HEK293 (cell line): ENCODE measurements around the gene FLVCR1.

ENCODE experiments used
- CTCF ChIA-PET: fragments of 350-600 bp; formaldehyde crosslinking; extraction: SDS; loops from one replicate; lab custom pipeline; 2021; ENCODE audit warnings: antibody characterized with exemption; lab: Yijun Ruan, JAX
- POLR2A ChIA-PET: fragments of 300-600 bp; formaldehyde crosslinking; extraction: SDS; loops from one replicate; lab custom pipeline; 2020; ENCODE audit warnings: antibody characterized with exemption, inconsistent platforms; lab: Yijun Ruan, JAX
- H3K27ac ChIP-seq: fragments of 200-500 bp; sonication (Bioruptor generic); 2 replicates; pipeline ENCODE4 v1.5.1; 2014; ENCODE audit warnings: low read depth, low read length, control low read depth, inconsistent platforms; ENCODE audit errors: extremely low read depth
- H3K36me3 ChIP-seq, 2 experiments: fragments of 200-500 bp in 1 of 2; sonication (Bioruptor generic) in 1 of 2; 1 replicate in 1 of 2; 2 replicates in 1 of 2; pipeline ENCODE4 v1.5.1; 2014 to 2017; ENCODE audit warnings: inconsistent platforms in 2 of 2, low read length in 2 of 2; ENCODE audit not compliant: control insufficient read depth in 2 of 2, insufficient read depth in 1 of 2
- H3K4me1 ChIP-seq: fragments of 200-500 bp; sonication (Bioruptor generic); 2 replicates; pipeline ENCODE4 v1.5.1; 2014; ENCODE audit warnings: mild to moderate bottlenecking, low read length, inconsistent platforms; ENCODE audit not compliant: control insufficient read depth, insufficient read depth
- H3K4me3 ChIP-seq: 2 replicates; pipeline ENCODE4 v1.5.1; 2011; ENCODE audit warnings: low read depth, mild to moderate bottlenecking, control low read depth, low read length, moderate library complexity
- H3K9me3 ChIP-seq: fragments of 200-500 bp; sonication (Bioruptor generic); 2 replicates; pipeline ENCODE4 v1.5.1; 2014; ENCODE audit warnings: low read depth, low read length, inconsistent platforms; ENCODE audit not compliant: control insufficient read depth, insufficient read depth
- GLIS1 ChIP-seq: fragments of 450-650 bp; formaldehyde crosslinking; IDR thresholded peaks from 2 replicates; pipeline ENCODE4 v1.5.1; 2016; ENCODE audit warnings: missing biosample characterization, missing genetic modification characterization
- HOXA7 ChIP-seq: sonication (generic); formaldehyde crosslinking; IDR thresholded peaks from 2 replicates; pipeline ENCODE4 v1.8.1; 2022; ENCODE audit warnings: missing genetic modification reagents, borderline replicate concordance
- KLF8 ChIP-seq: fragments of 450-650 bp; formaldehyde crosslinking; IDR thresholded peaks from 2 replicates; pipeline ENCODE4 v1.5.1; 2016; ENCODE audit warnings: missing biosample characterization, missing genetic modification characterization
- PRDM1 ChIP-seq: fragments of 450-650 bp; formaldehyde crosslinking; IDR thresholded peaks from 2 replicates; pipeline ENCODE4; 2016; ENCODE audit warnings: missing biosample characterization, missing genetic modification characterization
- SCRT1 ChIP-seq: fragments of 450-650 bp; formaldehyde crosslinking; IDR thresholded peaks from 2 replicates; pipeline ENCODE4 v1.5.1; 2016; ENCODE audit warnings: missing biosample characterization, missing genetic modification characterization, borderline replicate concordance
- SP2 ChIP-seq: fragments of 450-650 bp; formaldehyde crosslinking; IDR thresholded peaks from 2 replicates; pipeline ENCODE4 v1.5.1; 2016; ENCODE audit warnings: missing biosample characterization, missing genetic modification characterization
- SP3 ChIP-seq: fragments of 450-650 bp; formaldehyde crosslinking; IDR thresholded peaks from 2 replicates; pipeline ENCODE4 v1.5.1; 2016; ENCODE audit warnings: missing biosample characterization, missing genetic modification characterization
- TRIM28 ChIP-seq: IDR thresholded peaks from 2 replicates; pipeline ENCODE4 v1.6.1; 2011; ENCODE audit warnings: low read length, control low read depth, borderline replicate concordance
- ZNF10 ChIP-seq: fragments of 450-650 bp; formaldehyde crosslinking; IDR thresholded peaks from 2 replicates; pipeline ENCODE4 v1.5.1; 2017; ENCODE audit warnings: missing biosample characterization, missing genetic modification characterization
- ZNF132 ChIP-seq: fragments of 450-650 bp; formaldehyde crosslinking; IDR thresholded peaks from 2 replicates; pipeline ENCODE4 v1.5.1; 2017; ENCODE audit warnings: missing biosample characterization, missing genetic modification characterization, borderline replicate concordance
- ZNF155 ChIP-seq: fragments of 450-650 bp; formaldehyde crosslinking; IDR thresholded peaks from 2 replicates; pipeline ENCODE4 v1.5.1; 2016; ENCODE audit warnings: missing biosample characterization, missing genetic modification characterization
- ZNF211 ChIP-seq: fragments of 450-650 bp; formaldehyde crosslinking; IDR thresholded peaks from 2 replicates; pipeline ENCODE4 v1.5.1; 2016; ENCODE audit warnings: low read depth, missing biosample characterization, missing genetic modification characterization
- ZNF223 ChIP-seq: fragments of 450-650 bp; formaldehyde crosslinking; IDR thresholded peaks from 2 replicates; pipeline ENCODE4 v1.5.1; 2016; ENCODE audit warnings: missing biosample characterization, missing genetic modification characterization
- ZNF354C ChIP-seq: fragments of 450-650 bp; formaldehyde crosslinking; IDR thresholded peaks from 2 replicates; pipeline ENCODE4 v1.5.1; 2016; ENCODE audit warnings: missing biosample characterization, missing genetic modification characterization, low read depth, borderline replicate concordance
- ZNF433 ChIP-seq: fragments of 450-650 bp; formaldehyde crosslinking; IDR thresholded peaks from 2 replicates; pipeline ENCODE4 v1.5.1; 2016; ENCODE audit warnings: missing biosample characterization, missing genetic modification characterization, low read depth
- ZNF561 ChIP-seq: fragments of 450-650 bp; IDR thresholded peaks from 2 replicates; pipeline ENCODE4 v1.5.1; 2018; ENCODE audit warnings: missing biosample characterization, missing genetic modification characterization, borderline replicate concordance
- ZNF670 ChIP-seq: fragments of 450-650 bp; formaldehyde crosslinking; IDR thresholded peaks from 2 replicates; pipeline ENCODE4 v1.5.1; 2016; ENCODE audit warnings: missing biosample characterization, missing genetic modification characterization, low read depth
- ZSCAN30 ChIP-seq: fragments of 450-650 bp; IDR thresholded peaks from 2 replicates; pipeline ENCODE4 v1.5.1; 2018; ENCODE audit warnings: missing biosample characterization, mild to moderate bottlenecking, missing genetic modification characterization, moderate library complexity
- TF ChIP-seq, protein P1 (sequence below): fragments of 450-650 bp; formaldehyde crosslinking; IDR thresholded peaks from 2 replicates; pipeline ENCODE4 v1.5.1; 2016; ENCODE audit warnings: missing biosample characterization, missing genetic modification characterization
- TF ChIP-seq, protein P2 (sequence below): fragments of 450-650 bp; formaldehyde crosslinking; IDR thresholded peaks from 2 replicates; pipeline ENCODE4 v1.5.1; 2016; ENCODE audit warnings: missing biosample characterization, missing genetic modification characterization
- TF ChIP-seq, protein P3 (sequence below): fragments of 450-650 bp; formaldehyde crosslinking; IDR thresholded peaks from 2 replicates; pipeline ENCODE4 v1.5.1; 2017; ENCODE audit warnings: missing biosample characterization, missing genetic modification characterization
- TF ChIP-seq, protein P4 (sequence below): fragments of 450-650 bp; formaldehyde crosslinking; IDR thresholded peaks from 2 replicates; pipeline ENCODE4; 2016; ENCODE audit warnings: missing biosample characterization, missing genetic modification characterization
- TF ChIP-seq, protein P5 (sequence below): fragments of 450-650 bp; formaldehyde crosslinking; IDR thresholded peaks from 2 replicates; pipeline ENCODE4 v1.5.1; 2016; ENCODE audit warnings: missing biosample characterization, missing genetic modification characterization

FLVCR1 gene

DNA sequence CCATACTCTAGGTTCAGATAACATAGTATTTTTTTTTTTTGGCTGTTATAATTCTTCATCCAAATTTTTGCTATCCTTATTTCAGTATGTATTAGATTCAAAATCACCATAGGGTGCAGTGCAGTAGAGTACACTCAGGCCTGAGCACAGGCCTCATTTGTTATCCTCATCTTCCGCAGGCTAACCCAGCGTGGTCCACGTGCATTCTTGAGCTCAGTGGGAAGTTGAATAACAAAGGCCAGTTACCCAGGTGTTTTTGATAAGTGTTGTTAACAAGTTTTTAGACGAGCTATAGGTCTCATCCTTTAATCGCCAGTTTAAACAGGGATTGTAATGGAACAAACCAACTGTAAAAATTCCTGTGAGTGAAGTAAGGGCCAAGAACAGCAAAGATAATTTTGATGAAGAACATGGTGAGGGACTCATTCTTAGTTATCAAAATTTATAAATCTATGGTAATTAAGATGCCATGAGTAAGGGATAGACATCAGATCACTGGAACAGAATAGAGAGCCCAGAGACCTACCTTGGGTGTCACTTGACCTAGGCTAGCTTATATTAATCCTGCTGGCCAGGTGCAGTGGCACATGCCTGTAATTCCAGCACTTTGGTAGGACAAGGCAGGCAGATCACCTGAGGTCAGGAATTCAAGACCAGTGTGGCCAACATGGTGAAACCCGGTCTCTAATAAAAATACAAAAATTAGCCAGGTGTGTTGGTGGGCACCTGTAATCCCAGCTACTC, 22.0 kb downstream of the FLVCR1 start:
- POLR2A ChIA-PET: no interaction called here
- H3K36me3 ChIP-seq: peaks cover 50 to 68% of the 10 kb centered on the region in 2 experiments
- no peaks in the 10 kb centered on the region for H3K4me1 ChIP-seq
- CTCF ChIA-PET: no interaction called here
- H3K9me3 ChIP-seq: no peaks in the 10 kb centered on the region
- TF ChIP-seq, protein P1, sequence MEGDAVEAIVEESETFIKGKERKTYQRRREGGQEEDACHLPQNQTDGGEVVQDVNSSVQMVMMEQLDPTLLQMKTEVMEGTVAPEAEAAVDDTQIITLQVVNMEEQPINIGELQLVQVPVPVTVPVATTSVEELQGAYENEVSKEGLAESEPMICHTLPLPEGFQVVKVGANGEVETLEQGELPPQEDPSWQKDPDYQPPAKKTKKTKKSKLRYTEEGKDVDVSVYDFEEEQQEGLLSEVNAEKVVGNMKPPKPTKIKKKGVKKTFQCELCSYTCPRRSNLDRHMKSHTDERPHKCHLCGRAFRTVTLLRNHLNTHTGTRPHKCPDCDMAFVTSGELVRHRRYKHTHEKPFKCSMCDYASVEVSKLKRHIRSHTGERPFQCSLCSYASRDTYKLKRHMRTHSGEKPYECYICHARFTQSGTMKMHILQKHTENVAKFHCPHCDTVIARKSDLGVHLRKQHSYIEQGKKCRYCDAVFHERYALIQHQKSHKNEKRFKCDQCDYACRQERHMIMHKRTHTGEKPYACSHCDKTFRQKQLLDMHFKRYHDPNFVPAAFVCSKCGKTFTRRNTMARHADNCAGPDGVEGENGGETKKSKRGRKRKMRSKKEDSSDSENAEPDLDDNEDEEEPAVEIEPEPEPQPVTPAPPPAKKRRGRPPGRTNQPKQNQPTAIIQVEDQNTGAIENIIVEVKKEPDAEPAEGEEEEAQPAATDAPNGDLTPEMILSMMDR (tag by site-specific recombination): no peak
- no peak for TF ChIP-seq ZNF10 (tag by site-specific recombination)
- no peak for TF ChIP-seq KLF8 (tag by site-specific recombination)
- TF ChIP-seq SCRT1 (tag by site-specific recombination): no peak
- no peak for TF ChIP-seq ZNF223 (tag by site-specific recombination)
- no peak for TF ChIP-seq ZSCAN30
- TF ChIP-seq ZNF155: no peak
- no peak for TF ChIP-seq ZNF561 (tag by site-specific recombination)
- TF ChIP-seq, protein P2, sequence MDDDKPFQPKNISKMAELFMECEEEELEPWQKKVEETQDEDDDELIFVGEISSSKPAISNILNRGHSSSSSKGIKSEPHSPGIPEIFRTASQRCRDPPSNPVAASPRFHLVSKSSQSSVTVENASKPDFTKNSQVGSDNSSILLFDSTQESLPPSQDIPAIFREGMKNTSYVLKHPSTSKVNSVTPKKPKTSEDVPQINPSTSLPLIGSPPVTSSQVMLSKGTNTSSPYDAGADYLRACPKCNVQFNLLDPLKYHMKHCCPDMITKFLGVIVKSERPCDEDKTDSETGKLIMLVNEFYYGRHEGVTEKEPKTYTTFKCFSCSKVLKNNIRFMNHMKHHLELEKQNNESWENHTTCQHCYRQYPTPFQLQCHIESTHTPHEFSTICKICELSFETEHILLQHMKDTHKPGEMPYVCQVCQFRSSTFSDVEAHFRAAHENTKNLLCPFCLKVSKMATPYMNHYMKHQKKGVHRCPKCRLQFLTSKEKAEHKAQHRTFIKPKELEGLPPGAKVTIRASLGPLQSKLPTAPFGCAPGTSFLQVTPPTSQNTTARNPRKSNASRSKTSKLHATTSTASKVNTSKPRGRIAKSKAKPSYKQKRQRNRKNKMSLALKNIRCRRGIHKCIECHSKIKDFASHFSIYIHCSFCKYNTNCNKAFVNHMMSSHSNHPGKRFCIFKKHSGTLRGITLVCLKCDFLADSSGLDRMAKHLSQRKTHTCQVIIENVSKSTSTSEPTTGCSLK (tag by site-specific recombination): no peak
- no peak for TF ChIP-seq GLIS1
- no peak for TF ChIP-seq ZNF670
- TF ChIP-seq ZNF433: no peak
- TF ChIP-seq, protein P3, sequence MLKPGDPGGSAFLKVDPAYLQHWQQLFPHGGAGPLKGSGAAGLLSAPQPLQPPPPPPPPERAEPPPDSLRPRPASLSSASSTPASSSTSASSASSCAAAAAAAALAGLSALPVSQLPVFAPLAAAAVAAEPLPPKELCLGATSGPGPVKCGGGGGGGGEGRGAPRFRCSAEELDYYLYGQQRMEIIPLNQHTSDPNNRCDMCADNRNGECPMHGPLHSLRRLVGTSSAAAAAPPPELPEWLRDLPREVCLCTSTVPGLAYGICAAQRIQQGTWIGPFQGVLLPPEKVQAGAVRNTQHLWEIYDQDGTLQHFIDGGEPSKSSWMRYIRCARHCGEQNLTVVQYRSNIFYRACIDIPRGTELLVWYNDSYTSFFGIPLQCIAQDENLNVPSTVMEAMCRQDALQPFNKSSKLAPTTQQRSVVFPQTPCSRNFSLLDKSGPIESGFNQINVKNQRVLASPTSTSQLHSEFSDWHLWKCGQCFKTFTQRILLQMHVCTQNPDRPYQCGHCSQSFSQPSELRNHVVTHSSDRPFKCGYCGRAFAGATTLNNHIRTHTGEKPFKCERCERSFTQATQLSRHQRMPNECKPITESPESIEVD (tag by site-specific recombination): no peak
- no peak overlapping the region for H3K27ac ChIP-seq
- H3K4me3 ChIP-seq: no peak overlapping the region

DNA sequence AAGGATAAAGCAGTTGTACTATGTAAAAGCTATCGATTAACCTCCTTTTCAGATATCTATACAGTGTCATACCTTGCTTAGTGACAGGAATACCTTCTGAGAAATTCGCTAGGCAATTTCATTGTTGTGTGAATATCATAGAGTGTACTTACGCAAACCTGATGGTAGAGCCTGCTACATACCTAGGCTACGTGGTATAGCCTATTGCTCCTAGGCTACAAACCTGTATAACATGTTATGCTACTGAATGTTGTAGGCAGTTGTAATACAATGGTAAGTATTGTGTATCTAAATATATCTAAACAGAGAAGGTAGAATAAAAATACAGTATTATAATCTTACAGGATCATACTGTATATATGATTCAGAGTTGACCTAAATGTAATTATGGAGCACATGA, 26.5 kb downstream of the FLVCR1 start:
- peaks cover 61 to 82% of the 10 kb centered on the region in 2 experiments for H3K36me3 ChIP-seq
- H3K4me3 ChIP-seq: no peak overlapping the region
- CTCF ChIA-PET: interaction anchor here (0.6 kb wide), 1 partner anchor 107 kb away, joined by 3 read pairs; no protein-coding TSS in a partner anchor
- no peaks in the 10 kb centered on the region for H3K9me3 ChIP-seq
- TF ChIP-seq HOXA7: no peak
- no peak for TF ChIP-seq SCRT1 (tag by site-specific recombination)
- H3K4me1 ChIP-seq: no peaks in the 10 kb centered on the region
- POLR2A ChIA-PET: no interaction called here
- no peak overlapping the region for H3K27ac ChIP-seq

DNA sequence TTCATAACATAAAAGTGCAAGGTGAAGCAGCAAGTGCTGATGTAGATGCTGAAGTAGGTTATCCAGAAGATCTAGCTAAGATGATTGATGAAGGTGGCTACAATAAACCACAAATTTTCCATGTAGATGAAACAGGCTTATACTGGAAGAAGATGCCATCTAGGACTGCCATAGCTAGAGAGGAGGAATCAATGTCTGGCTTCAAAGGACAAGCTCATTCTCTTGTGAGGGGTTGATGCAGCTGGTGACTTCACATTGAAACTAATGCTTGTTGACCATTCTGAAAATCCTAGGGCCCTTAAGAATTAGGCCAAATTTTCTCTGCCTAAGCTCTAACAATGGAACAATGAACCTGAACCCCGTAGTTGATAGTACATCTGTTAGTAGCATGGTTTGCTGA, 34.0 kb downstream of the FLVCR1 start:
- no peak for TF ChIP-seq TRIM28
- no peak for TF ChIP-seq ZNF132 (tag by site-specific recombination)
- no peak for TF ChIP-seq SP2 (tag by site-specific recombination)
- TF ChIP-seq, protein P4, sequence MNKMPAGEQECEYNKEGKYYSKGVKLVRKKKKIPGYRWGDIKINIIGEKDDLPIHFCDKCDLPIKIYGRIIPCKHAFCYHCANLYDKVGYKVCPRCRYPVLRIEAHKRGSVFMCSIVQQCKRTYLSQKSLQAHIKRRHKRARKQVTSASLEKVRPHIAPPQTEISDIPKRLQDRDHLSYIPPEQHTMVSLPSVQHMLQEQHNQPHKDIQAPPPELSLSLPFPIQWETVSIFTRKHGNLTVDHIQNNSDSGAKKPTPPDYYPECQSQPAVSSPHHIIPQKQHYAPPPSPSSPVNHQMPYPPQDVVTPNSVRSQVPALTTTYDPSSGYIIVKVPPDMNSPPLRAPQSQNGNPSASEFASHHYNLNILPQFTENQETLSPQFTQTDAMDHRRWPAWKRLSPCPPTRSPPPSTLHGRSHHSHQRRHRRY (tag by site-specific recombination): no peak
- TF ChIP-seq ZNF211 (tag by site-specific recombination): no peak
- TF ChIP-seq SP3 (tag by site-specific recombination): no peak
- TF ChIP-seq, protein P5, sequence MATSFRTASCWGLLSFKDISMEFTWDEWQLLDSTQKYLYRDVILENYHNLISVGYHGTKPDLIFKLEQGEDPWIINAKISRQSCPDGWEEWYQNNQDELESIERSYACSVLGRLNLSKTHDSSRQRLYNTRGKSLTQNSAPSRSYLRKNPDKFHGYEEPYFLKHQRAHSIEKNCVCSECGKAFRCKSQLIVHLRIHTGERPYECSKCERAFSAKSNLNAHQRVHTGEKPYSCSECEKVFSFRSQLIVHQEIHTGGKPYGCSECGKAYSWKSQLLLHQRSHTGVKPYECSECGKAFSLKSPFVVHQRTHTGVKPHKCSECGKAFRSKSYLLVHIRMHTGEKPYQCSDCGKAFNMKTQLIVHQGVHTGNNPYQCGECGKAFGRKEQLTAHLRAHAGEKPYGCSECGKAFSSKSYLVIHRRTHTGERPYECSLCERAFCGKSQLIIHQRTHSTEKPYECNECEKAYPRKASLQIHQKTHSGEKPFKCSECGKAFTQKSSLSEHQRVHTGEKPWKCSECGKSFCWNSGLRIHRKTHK: no peak
- TF ChIP-seq PRDM1 (tag by site-specific recombination): no peak
- no peak for TF ChIP-seq ZNF354C
- TF ChIP-seq, all 188 proteins: peak for 0
- no peak overlapping the region for H3K4me3 ChIP-seq
- no peaks in the 10 kb centered on the region for H3K4me1 ChIP-seq
- no peaks in the 10 kb centered on the region for H3K9me3 ChIP-seq
- CTCF ChIA-PET: interaction anchor here (0.6 to 1.2 kb wide), 4 partner anchors 8 to 1657 kb away, joined by 3 read pairs; no protein-coding TSS in a partner anchor
- POLR2A ChIA-PET: no interaction called here
- H3K27ac ChIP-seq: no peak overlapping the region
- H3K36me3 ChIP-seq: peaks cover 72 to 90% of the 10 kb centered on the region in 2 experiments
